Colonic mucosa (tissue), 4 donors: ENCODE data around the gene CA4. TPM values are rescaled to one million over a fixed set of nuclear protein-coding genes. Genes with fewer than 3 reads are reported as not detected.
"Not testable (repeated sequence)": the region's sequence is repeated elsewhere in the genome, so short reads cannot be mapped to it uniquely, and the experiment has no call there.

ENCODE experiments used
- DNase-seq: peaks from one replicate; pipeline ENCODE4 v3.0.0-alpha.2; 2020
- H3K27ac ChIP-seq: fragments of 200-600 bp; one replicate; pipeline ENCODE4 v1.8.0; 2021
- H3K27me3 ChIP-seq: fragments of 200-600 bp; one replicate; pipeline ENCODE4 v1.8.0; 2021
- H3K36me3 ChIP-seq: fragments of 200-600 bp; one replicate; pipeline ENCODE4 v1.8.0; 2021
- H3K4me1 ChIP-seq: fragments of 200-600 bp; one replicate; pipeline ENCODE4 v1.8.0; 2021; ENCODE audit warnings: mild to moderate bottlenecking
- H3K4me3 ChIP-seq: fragments of 200-600 bp; one replicate; pipeline ENCODE4 v1.8.0; 2021
- H3K9ac ChIP-seq, 2 donors: one replicate each; pipeline ENCODE4 v1.7.0; 2013; ENCODE audit warnings: control low read depth in 2 of 2, low read depth in 2 of 2, low read length in 2 of 2
- H3K9me3 ChIP-seq: fragments of 200-600 bp; one replicate; pipeline ENCODE4 v1.8.0; 2021
- CTCF ChIP-seq: fragments of 200-600 bp; IDR thresholded peaks from one replicate; pipeline ENCODE4 v1.8.0; 2022; ENCODE audit warnings: antibody characterized with exemption, mild to moderate bottlenecking
- intact Hi-C: fragments of 100-400 bp; cut with DNase I; formaldehyde crosslinking; loops from one replicate; pipeline ENCODE4 v1.14.1; 2022
- total RNA-seq, 2 donors: library from RNA; stranded (reverse); fragmentation: NEBNext Ultra II Directional in 1 of 2; extraction: Animal tissue kit (Norgen Biotek cat#: 25700) in 1 of 2; gene quantifications; one replicate each; pipeline ENCODE4 v1.2.1, GENCODE V29; 2021
- donor health status: healthy.
- donor health status: DM: no; HTN: no; CAD: no.
- donor health status: DM: no; HTN: no; CAD: no.

Gene CA4
- total RNA-seq, 2 donors from 2014 or later = 111 to 397 TPM

GRCh38 chr17:60119807-60120748 lies 29.7 kb upstream of the CA4 start:
- H3K27me3 ChIP-seq, H3K4me3 ChIP-seq, H3K4me1 ChIP-seq, H3K36me3 ChIP-seq, DNase-seq, H3K27ac ChIP-seq, H3K9me3 ChIP-seq, intact Hi-C loops, H3K9ac ChIP-seq: not testable (repeated sequence)

- Histone ChIP-seq H3K27ac (no peak overlapping the region), H3K4me1 (no peaks in the 10 kb centered on the region), H3K27me3 (no peaks in the 10 kb centered on the region), H3K4me3 (no peak overlapping the region), H3K9ac (no peak overlapping the region), H3K9me3 (no peaks in the 10 kb centered on the region), H3K36me3 (no peaks in the 10 kb centered on the region)
- intact Hi-C loops = no loop called here
- no peak for DNase-seq
- no peak for TF ChIP-seq CTCF
These were observed 22.4 kb upstream of the CA4 start for GRCh38 chr17:60127068-60128064.

GRCh38 chr17:60128171-60128859 lies 21.5 kb upstream of the CA4 start:
- TF ChIP-seq CTCF = no peak
- DNase-seq = no peak

GRCh38 chr17:60129164-60129563 lies 20.6 kb upstream of the CA4 start:
- Histone ChIP-seq H3K36me3 (no peaks in the 10 kb centered on the region), H3K9me3 (no peaks in the 10 kb centered on the region), H3K27ac (no peak overlapping the region), H3K4me3 (no peak overlapping the region), H3K9ac (no peak overlapping the region), H3K27me3 (no peaks in the 10 kb centered on the region), H3K4me1 (no peaks in the 10 kb centered on the region)
- DNase-seq = no peak
- intact Hi-C loops = no loop called here
- TF ChIP-seq CTCF = no peak

More at GRCh38 chr17:60128171-60128859, 21.5 kb upstream of the CA4 start:
- intact Hi-C loops = no loop called here
- Histone ChIP-seq H3K36me3 (no peaks in the 10 kb centered on the region), H3K27me3 (no peaks in the 10 kb centered on the region), H3K4me1 (no peaks in the 10 kb centered on the region), H3K9ac (no peak overlapping the region), H3K27ac (no peak overlapping the region), H3K9me3 (no peaks in the 10 kb centered on the region), H3K4me3 (no peak overlapping the region)

GRCh38 chr17:60130466-60130865 lies 19.3 kb upstream of the CA4 start:
- Histone ChIP-seq H3K27me3 (no peaks in the 10 kb centered on the region), H3K4me1 (no peaks in the 10 kb centered on the region), H3K27ac (no peak overlapping the region), H3K9ac (no peak overlapping the region), H3K4me3 (no peak overlapping the region), H3K36me3 (no peaks in the 10 kb centered on the region), H3K9me3 (no peaks in the 10 kb centered on the region)
- intact Hi-C loops = no loop called here
- no peak for TF ChIP-seq CTCF
- no peak for DNase-seq
